T-helper 2 cell treated with Interferon-gamma antibody and Interleukin-4, amounts not matched to agents 5 μg/mL and 100 μg/mL, for 36 hours (primary cell): ENCODE results near the gene PEX19.

Experiments used
- DNase-seq: peaks from one replicate; pipeline ENCODE4 v3.0.0; 2021; ENCODE audit warnings: low spot score
- H3K27ac Mint-ChIP-seq: one replicate; pipeline ENCODE4 v1.8.0; 2021; ENCODE audit warnings: mild to moderate bottlenecking, mixed read lengths
- H3K27me3 Mint-ChIP-seq: one replicate; pipeline ENCODE4 v1.8.0; 2021; ENCODE audit warnings: low read depth, mixed read lengths
- H3K36me3 Mint-ChIP-seq: one replicate; pipeline ENCODE4 v1.8.0; 2021; ENCODE audit warnings: low read depth, mixed read lengths
- H3K4me1 Mint-ChIP-seq: one replicate; pipeline ENCODE4 v1.8.0; 2021; ENCODE audit warnings: low read depth, mixed read lengths
- H3K4me3 Mint-ChIP-seq: one replicate; pipeline ENCODE4 v1.8.0; 2022; ENCODE audit warnings: mild to moderate bottlenecking, moderate library complexity, mixed read lengths
- H3K9me3 Mint-ChIP-seq: one replicate; pipeline ENCODE4 v1.8.0; 2021; ENCODE audit warnings: mixed read lengths

Gene PEX19, protein sequence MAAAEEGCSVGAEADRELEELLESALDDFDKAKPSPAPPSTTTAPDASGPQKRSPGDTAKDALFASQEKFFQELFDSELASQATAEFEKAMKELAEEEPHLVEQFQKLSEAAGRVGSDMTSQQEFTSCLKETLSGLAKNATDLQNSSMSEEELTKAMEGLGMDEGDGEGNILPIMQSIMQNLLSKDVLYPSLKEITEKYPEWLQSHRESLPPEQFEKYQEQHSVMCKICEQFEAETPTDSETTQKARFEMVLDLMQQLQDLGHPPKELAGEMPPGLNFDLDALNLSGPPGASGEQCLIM

DNA sequence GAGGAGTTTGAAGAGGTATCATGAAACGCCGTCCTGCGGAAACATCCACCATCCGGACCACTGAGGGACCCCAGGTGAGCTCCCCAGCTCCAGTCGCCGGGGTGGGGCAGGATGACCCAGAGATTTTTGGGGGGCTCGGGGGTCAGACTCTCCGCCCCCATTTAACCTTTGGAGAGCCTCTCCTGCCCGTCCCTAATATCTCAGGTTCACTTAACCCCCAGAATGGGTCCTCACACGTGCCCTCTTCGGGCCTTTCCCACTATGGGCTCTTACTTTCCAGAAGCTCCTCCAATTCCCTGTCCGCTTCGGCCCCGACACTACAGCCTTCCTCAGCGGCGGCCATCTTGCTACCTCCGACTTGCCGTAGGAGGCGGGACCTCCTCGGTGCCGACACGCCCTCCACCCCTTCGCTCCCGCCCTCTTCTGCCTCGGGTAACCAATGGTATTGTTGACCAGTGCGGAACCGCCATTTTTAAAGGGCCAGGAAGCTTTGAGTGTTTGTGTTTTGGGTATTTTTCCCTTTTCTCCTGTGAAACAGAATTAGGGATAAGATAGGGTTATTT is at the start of gene PEX19:
Gene PEX19 (minus strand): TSS at position 352 of the 563 bp plus-strand sequence. CDS start 9 bp downstream, at position 343.
- no peaks in the 10 kb centered on the region for H3K27me3 Mint-ChIP-seq
- H3K4me3 Mint-ChIP-seq, result peak within 1 kb of the TSS; percentile 99
- H3K36me3 Mint-ChIP-seq, result peaks cover 24% of the 10 kb centered on the region
- H3K27ac Mint-ChIP-seq, result peak within 1 kb of the TSS; percentile 96
- DNase-seq, result peak; percentile 93
- H3K4me1 Mint-ChIP-seq, result peaks cover 13% of the 10 kb centered on the region
- no peaks in the 10 kb centered on the region for H3K9me3 Mint-ChIP-seq

DNA sequence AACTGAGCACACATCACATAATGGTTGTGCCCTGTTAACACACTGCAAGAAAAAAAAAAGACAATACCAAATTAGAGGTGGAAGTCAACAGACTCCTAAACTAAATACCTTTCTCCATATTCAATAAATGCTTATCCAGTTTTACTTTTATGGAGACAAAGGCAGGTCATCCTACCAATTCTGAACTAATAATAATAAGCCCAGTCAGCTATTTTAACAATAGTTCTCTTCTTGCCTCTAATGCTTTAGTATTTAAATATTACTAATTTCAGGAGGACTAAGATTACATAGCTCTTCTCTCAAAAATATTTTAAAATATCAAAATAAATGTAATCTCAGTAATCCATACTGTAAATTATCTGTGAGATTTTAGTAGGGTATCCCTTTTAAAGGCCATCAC is 47.6 kb upstream of the PEX19 start:
- H3K27me3 Mint-ChIP-seq, result no peaks in the 10 kb centered on the region
- peaks cover 42% of the 10 kb centered on the region for H3K36me3 Mint-ChIP-seq
- H3K27ac Mint-ChIP-seq, result no peak overlapping the region
- H3K9me3 Mint-ChIP-seq, result no peaks in the 10 kb centered on the region
- H3K4me3 Mint-ChIP-seq, result no peak overlapping the region
- H3K4me1 Mint-ChIP-seq, result peaks cover 2% of the 10 kb centered on the region
- no peak for DNase-seq

DNA sequence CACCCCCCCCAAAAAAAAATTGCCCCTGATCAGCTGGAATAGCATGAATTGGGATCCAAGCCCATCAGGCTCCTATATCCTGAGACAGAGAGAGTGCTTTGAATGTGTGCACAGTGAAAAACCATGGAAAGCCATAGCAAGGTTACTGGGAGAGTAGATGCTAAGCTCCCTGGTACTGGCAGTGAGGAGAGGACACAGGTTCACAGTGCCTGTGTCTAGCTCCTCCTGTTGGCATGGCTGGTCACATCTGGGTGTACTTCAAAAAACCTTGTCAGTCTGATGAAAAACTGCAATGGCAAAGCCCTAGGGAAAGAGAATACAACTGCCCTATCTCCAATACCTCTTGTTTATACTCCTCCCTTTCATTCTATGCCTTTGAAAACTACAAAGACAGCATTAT is 45.2 kb upstream of the PEX19 start:
- no peak for DNase-seq
- H3K27me3 Mint-ChIP-seq, result no peaks in the 10 kb centered on the region
- H3K4me1 Mint-ChIP-seq, result peaks cover 2% of the 10 kb centered on the region
- H3K4me3 Mint-ChIP-seq, result no peak overlapping the region
- H3K36me3 Mint-ChIP-seq, result peaks cover 46% of the 10 kb centered on the region
- no peaks in the 10 kb centered on the region for H3K9me3 Mint-ChIP-seq
- H3K27ac Mint-ChIP-seq, result no peak overlapping the region

DNA sequence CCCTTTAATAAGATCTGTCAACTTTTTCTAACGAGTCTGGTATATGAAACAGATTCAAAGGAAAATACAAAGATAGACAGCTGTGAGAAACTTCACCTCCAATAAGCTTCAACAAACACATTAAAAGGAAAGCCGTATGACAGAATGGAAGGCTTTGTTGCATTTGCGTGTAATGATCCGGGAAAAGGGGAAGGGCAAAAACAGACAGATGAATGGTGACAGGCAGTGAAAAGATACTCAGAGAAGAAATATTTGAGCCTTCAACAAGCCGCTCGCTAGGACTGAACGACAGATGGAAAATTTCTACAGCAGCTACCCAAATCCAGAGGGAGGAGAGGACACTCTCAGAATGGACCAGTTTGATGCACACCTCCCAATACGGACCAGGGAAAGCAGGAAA is 43.3 kb upstream of the PEX19 start:
- H3K27me3 Mint-ChIP-seq, result no peaks in the 10 kb centered on the region
- H3K4me1 Mint-ChIP-seq, result peaks cover 2% of the 10 kb centered on the region
- DNase-seq, result no peak
- H3K27ac Mint-ChIP-seq, result no peak overlapping the region
- H3K9me3 Mint-ChIP-seq, result no peaks in the 10 kb centered on the region
- H3K4me3 Mint-ChIP-seq, result no peak overlapping the region
- H3K36me3 Mint-ChIP-seq, result peaks cover 41% of the 10 kb centered on the region

DNA sequence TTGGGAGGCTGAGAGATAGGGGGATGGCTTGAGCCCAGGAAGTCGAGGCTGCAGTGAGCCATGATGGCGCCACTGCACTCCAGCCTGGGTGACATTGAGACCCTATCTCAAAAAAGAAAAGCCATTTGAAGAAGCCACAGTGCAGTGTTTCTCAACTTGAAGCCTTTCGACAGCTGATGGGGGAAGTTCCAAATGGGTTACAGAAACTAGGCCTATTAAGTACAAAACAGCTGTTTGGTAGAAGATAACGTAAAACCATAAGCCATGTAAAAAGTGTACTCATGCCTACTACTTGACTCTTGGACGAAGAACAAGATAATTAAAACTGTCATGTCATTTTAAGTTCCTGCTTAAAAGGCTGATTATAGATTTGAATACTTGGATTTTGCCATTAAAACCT is 41.5 kb upstream of the PEX19 start:
- Mint-ChIP-seq H3K36me3 (peaks cover 45% of the 10 kb centered on the region), H3K9me3 (no peaks in the 10 kb centered on the region), H3K27me3 (no peaks in the 10 kb centered on the region), H3K4me1 (peaks cover 5% of the 10 kb centered on the region), H3K27ac (no peak overlapping the region), H3K4me3 (no peak overlapping the region)
- no peak for DNase-seq

DNA sequence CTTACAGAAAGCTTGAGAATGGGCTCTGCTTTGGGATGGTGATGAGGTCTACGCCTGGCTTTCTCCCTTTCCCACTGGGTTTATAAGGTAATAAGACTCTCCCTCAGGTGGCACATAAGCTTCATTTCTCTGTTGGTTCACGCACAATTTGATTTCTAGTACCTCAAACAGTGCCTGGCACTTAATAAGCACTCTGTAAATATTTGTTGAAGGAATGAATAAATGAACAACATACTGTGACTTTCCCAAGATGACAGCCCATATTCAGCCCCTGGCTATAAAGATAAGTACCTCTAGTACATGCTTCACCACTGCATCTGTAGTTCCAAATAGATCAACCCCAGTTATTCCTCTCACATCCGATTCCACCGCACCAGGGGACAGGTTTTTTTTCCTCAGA is 40.3 kb upstream of the PEX19 start:
- Mint-ChIP-seq H3K27me3 (no peaks in the 10 kb centered on the region), H3K4me3 (no peak overlapping the region), H3K36me3 (peaks cover 50% of the 10 kb centered on the region), H3K27ac (no peak overlapping the region), H3K9me3 (no peaks in the 10 kb centered on the region), H3K4me1 (peaks cover 9% of the 10 kb centered on the region)
- DNase-seq, result no peak

DNA sequence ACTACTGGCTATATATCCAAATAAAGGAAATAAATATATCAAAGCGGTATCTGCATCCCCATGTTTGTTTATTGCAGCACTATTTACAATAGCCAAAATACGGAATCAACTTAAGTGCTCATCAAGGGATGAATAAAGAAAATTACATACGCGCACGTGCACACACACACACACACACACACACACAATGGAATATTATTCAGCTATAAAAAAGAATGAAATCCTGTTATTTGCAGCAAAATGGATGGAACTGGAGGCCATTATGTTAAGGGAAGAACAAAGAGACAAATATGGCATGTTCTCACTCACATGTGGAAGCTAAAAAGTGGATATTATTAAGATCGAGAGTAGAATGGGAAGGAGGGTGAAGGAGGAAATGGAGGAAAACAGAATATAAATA is 37.9 kb upstream of the PEX19 start:
- Mint-ChIP-seq H3K4me3 (no peak overlapping the region), H3K9me3 (no peaks in the 10 kb centered on the region), H3K36me3 (peaks cover 56% of the 10 kb centered on the region), H3K27ac (no peak overlapping the region), H3K27me3 (no peaks in the 10 kb centered on the region), H3K4me1 (peaks cover 16% of the 10 kb centered on the region)
- no peak for DNase-seq

DNA sequence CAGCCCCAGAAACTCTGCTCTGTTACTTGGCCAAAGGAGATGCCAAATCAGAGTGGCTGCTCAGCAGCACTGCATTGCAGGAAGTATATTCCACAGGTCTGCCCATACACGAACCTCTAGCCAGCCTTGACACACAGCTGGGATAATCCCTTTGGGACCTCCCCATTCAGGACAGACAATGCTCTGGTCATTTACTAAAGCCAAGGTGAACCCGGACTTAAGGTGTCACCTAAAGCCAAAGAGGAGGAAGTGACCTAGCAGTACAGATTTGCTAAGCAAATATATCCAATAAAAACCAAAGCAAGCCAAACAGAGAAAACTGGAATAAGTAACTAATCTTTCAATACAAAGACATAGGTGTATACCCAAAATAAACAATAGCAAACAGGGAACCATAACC is 30.4 kb upstream of the PEX19 start:
- peaks cover 77% of the 10 kb centered on the region for H3K36me3 Mint-ChIP-seq
- H3K4me3 Mint-ChIP-seq, result no peak overlapping the region
- H3K27ac Mint-ChIP-seq, result no peak overlapping the region
- peaks cover 10% of the 10 kb centered on the region for H3K9me3 Mint-ChIP-seq
- H3K27me3 Mint-ChIP-seq, result no peaks in the 10 kb centered on the region
- peaks cover 9% of the 10 kb centered on the region for H3K4me1 Mint-ChIP-seq
- DNase-seq, result no peak

DNA sequence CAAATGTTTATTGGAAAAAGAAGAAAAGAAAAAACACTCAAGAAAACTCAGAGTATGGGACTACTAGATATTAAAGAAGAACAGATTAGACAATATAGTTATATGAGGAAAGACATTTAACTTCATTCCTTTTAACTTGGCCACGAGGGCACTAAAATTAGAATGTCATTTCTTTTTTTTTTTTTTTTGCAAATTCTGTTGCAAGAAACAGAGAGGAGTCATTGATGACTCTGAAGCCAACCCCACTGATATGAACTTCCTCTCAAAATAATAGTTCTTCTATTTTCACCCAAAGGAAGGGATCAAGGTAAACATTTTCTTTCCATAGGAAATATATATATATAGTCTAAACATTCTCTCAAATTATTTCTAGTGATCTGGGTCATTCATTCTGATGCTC is 24.6 kb upstream of the PEX19 start:
- DNase-seq, result no peak
- peaks cover 69% of the 10 kb centered on the region for H3K36me3 Mint-ChIP-seq
- H3K4me1 Mint-ChIP-seq, result no peaks in the 10 kb centered on the region
- no peaks in the 10 kb centered on the region for H3K27me3 Mint-ChIP-seq
- H3K9me3 Mint-ChIP-seq, result no peaks in the 10 kb centered on the region
- H3K27ac Mint-ChIP-seq, result no peak overlapping the region
- no peak overlapping the region for H3K4me3 Mint-ChIP-seq

DNA sequence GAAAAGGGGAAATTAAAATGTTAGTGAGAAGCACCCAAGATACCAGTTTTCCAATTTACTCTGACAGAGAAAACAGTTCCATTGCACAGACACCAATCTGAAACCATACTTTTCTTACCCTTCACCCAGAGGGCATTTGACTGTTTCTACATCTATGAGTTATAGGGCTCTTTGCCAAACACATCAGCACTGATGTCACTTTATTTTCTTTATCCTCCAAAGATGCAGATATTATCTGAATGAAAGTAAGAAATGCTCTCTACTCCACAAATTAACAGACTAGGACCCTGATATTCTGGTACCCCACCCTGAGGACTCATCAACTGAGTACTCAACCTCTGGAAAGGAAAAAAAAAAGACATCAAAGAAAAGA is 24.2 kb upstream of the PEX19 start:
- DNase-seq, result no peak
- Mint-ChIP-seq H3K9me3 (no peaks in the 10 kb centered on the region), H3K4me1 (no peaks in the 10 kb centered on the region), H3K4me3 (no peak overlapping the region), H3K27ac (no peak overlapping the region), H3K27me3 (no peaks in the 10 kb centered on the region), H3K36me3 (peaks cover 68% of the 10 kb centered on the region)

DNA sequence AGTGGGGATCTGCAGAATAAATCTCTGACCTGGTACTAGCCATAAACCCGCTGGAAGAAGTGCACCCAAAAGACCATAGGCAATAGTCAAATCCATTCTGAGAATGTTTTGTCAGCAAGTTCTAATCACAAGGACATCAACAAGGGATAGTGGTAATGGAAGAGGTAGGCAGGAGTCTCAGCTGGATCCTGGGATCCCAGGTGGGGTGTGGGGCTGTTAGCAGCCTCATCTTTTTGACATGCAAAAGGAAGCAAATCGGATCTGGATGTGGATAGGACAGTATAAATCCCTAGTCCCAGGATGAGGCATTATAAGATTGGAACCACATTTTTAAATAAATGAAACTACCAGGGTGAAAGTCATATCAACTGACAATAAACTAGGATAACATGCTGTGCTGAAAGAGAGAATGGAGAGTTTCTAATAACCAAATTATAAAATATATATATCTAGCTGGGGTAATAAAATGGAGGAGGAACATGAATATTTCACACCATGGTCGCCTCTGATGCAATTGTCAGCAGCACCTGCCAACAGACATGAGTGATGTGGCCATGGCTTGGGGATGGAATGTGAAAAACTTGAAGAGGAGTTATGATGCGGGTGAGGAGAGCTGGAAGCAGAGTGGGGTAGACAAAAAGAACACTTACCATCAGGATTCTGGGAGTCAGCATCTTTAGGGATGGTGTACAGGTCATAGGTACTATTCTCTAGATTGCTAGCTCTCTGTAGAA is 23.7 kb upstream of the PEX19 start:
- Mint-ChIP-seq H3K4me3 (no peak overlapping the region), H3K27me3 (no peaks in the 10 kb centered on the region), H3K9me3 (no peaks in the 10 kb centered on the region), H3K4me1 (no peaks in the 10 kb centered on the region), H3K27ac (no peak overlapping the region), H3K36me3 (peaks cover 65% of the 10 kb centered on the region)
- no peak for DNase-seq

DNA sequence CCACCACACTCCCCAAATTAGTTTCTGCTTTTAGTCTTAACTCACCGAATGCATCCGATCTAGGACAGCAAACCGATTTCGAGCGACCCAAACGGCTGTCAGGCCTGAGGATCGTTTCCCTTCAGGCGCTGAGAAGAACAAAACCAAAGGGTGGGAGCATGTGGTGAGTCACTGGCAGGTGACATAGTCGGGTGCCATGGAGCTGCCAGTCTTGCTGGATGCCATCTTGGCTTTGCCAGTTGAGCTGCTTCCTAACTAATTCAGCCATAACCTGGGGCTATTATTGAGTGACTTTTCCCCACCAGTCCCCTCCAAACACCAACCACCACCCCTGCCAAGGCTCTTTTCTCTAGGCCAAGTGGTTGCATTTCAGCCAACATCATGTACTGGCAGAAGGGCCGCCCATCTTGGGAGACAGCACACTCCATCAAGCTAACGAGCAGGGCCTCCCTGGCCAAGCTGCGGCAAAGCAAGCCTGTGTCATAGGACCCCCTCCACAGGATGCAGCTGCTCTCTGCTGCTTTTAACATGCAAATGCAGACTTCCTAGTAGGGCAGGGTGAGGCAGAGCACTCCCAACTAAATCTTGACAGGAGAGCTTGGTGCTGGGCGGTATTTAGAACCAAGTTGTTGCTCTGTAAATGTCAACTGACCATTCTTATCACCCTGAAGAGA is 22.3 kb upstream of the PEX19 start:
- Mint-ChIP-seq H3K9me3 (no peaks in the 10 kb centered on the region), H3K27me3 (no peaks in the 10 kb centered on the region), H3K4me3 (no peak overlapping the region), H3K27ac (no peak overlapping the region), H3K36me3 (peaks cover 62% of the 10 kb centered on the region), H3K4me1 (no peaks in the 10 kb centered on the region)
- DNase-seq, result no peak

DNA sequence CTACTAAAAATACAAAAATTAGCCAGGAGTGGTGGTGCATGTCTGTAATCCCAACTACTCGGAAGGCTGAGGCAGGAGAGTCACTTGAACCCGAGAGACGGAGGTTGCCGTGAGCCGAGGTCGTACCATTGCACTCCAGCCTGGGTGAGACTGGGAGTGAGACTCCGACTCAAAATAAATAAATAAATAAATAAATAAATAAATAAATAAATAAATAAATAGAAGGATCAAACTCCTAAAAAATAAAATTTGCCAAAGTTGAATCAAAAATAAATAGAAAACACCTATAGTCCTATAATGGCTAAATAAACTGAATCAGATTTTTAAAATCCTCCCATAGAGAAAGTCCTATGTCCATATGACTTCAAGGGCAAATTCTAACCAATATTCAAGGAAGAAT is 15.2 kb upstream of the PEX19 start:
- Mint-ChIP-seq H3K4me3 (no peak overlapping the region), H3K27ac (no peak overlapping the region), H3K9me3 (no peaks in the 10 kb centered on the region), H3K4me1 (peaks cover 2% of the 10 kb centered on the region), H3K36me3 (peaks cover 56% of the 10 kb centered on the region), H3K27me3 (no peaks in the 10 kb centered on the region)
- no peak for DNase-seq

DNA sequence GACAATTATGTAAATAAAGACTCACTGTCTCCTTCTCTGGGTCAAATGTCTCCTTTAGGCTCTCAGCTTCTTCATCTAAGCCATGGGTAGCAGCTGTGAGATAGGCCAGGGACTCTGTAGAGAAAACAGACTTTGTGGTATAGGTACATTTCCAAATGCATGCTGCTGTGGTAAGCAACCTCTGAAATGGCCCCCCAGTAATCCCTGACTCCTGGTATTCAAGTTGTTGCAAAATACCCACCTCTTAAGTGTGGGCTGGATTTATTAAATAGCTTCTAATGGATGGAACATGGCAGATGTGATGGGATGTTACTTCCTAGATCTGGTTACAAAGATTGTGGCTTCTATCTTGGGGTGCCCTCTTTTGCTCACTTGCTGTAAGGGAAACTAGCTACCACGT is 11.1 kb upstream of the PEX19 start:
- DNase-seq, result no peak
- Mint-ChIP-seq H3K4me3 (no peak overlapping the region), H3K36me3 (peaks cover 78% of the 10 kb centered on the region), H3K27me3 (no peaks in the 10 kb centered on the region), H3K9me3 (no peaks in the 10 kb centered on the region), H3K4me1 (peaks cover 3% of the 10 kb centered on the region), H3K27ac (no peak overlapping the region)
